Liver (tissue), 3 donors: Measurements from ENCODE around the gene TMEM183A.

Experiments
- TAF1 ChIP-seq: conservative IDR thresholded peaks from 2 replicates; pipeline ENCODE4 v1.6.1; 2016; ENCODE audit warnings: antibody characterized with exemption, mild to moderate bottlenecking
- YY1 ChIP-seq: IDR thresholded peaks from 2 replicates; pipeline ENCODE4 v1.6.1; 2016; ENCODE audit warnings: antibody characterized with exemption, mild to moderate bottlenecking
- TF ChIP-seq, protein P1 (sequence below): fragments of 150-350 bp; IDR thresholded peaks from 2 replicates; pipeline ENCODE4 v1.5.1; 2017; ENCODE audit warnings: improper control_type of control experiment, low read depth, low read length; ENCODE audit not compliant: missing input control
- donor health status: healthy.
- donor health status: healthy.

GRCh38 chr1:202979459-202979858, 27.7 kb upstream of the TMEM183A start:
- TF ChIP-seq, protein P1, sequence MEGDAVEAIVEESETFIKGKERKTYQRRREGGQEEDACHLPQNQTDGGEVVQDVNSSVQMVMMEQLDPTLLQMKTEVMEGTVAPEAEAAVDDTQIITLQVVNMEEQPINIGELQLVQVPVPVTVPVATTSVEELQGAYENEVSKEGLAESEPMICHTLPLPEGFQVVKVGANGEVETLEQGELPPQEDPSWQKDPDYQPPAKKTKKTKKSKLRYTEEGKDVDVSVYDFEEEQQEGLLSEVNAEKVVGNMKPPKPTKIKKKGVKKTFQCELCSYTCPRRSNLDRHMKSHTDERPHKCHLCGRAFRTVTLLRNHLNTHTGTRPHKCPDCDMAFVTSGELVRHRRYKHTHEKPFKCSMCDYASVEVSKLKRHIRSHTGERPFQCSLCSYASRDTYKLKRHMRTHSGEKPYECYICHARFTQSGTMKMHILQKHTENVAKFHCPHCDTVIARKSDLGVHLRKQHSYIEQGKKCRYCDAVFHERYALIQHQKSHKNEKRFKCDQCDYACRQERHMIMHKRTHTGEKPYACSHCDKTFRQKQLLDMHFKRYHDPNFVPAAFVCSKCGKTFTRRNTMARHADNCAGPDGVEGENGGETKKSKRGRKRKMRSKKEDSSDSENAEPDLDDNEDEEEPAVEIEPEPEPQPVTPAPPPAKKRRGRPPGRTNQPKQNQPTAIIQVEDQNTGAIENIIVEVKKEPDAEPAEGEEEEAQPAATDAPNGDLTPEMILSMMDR, result no peak
- TF ChIP-seq TAF1 (no peak), YY1 (no peak)
